Measurements from ENCODE around the gene RPP38.

Gene RPP38

DNA sequence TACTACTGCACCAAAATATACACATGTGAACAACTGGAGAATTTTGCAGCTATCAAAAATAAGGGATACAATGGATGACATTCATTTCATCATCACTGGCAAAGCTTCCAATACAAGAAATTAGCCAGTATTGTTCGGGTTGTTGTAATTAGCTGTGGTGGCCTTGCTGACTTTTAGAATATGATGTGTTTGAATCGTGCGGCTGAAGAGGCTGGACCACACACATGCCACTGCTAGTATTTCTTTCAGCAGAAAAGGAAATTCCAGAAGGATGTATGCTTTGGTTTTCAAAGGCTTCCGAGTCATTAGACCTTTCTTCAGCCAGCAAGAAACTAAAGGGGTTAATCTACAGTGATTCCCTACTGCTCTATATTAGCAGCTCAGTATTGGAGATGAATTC, 16.6 kb downstream of the RPP38 start:
- no peak for DNase-seq

GRCh38 chr10:15116225-15116624, 19.1 kb downstream of the RPP38 start:
- no peak for DNase-seq

- no peak for DNase-seq
These were observed 21.5 kb downstream of the RPP38 start for GRCh38 chr10:15118615-15119014.

- DNase-seq, result no peak
These were observed 23.4 kb downstream of the RPP38 start for GRCh38 chr10:15120523-15120922.

DNA sequence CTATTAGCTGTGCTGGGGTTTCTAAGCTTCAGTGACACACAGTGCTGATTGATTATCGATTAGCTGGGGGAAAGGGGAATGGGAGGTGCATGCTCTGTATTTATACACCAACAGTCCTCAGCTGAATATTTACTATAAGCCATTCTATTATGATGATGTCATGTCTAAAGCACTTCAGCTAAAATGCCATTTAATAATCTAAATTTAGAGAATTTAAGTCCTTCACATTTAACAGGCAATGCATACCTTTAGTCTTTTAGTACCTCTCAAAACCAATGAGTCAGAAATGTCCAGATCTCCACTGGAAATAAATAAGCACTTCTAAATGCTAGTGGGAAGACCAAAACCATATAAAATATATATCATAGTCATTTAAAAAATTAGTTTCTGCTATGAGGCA, 24.6 kb downstream of the RPP38 start:
- no peak for DNase-seq

DNA sequence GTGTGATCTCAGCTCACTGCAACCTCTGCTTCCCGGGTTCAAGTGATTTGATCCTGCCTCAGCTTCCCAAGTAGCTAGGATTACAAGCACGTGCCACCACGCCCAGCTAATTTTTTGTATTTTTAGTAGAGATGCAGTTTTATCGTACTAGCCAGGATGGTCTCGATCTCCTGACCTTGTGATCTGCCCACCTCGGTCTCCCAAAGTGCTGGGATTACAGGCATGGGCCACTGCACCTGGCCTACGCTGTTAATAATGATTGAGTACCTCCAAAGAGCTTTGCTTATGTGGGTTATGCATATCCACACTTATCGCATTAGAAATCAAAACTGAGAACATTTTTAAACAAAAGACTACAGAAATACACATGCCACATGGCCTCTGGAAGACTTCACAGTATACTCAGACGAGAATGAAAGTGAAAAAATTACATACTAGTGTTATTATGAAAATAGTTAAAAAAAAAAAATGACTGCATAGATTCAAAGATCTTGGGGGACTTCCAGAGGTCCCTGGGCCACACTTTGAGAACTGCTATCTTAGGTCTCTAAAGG, 25.4 kb downstream of the RPP38 start:
- DNase-seq, result no peak

- DNase-seq, result no peak
These were observed 26.6 kb downstream of the RPP38 start for GRCh38 chr10:15123749-15124184.

- no peak for DNase-seq
These were observed 27.0 kb downstream of the RPP38 start for GRCh38 chr10:15124190-15124589.

GRCh38 chr10:15124908-15125307, 27.8 kb downstream of the RPP38 start:
- no peak for DNase-seq

GRCh38 chr10:15131330-15131729, 34.2 kb downstream of the RPP38 start:
- no peak for DNase-seq

DNA sequence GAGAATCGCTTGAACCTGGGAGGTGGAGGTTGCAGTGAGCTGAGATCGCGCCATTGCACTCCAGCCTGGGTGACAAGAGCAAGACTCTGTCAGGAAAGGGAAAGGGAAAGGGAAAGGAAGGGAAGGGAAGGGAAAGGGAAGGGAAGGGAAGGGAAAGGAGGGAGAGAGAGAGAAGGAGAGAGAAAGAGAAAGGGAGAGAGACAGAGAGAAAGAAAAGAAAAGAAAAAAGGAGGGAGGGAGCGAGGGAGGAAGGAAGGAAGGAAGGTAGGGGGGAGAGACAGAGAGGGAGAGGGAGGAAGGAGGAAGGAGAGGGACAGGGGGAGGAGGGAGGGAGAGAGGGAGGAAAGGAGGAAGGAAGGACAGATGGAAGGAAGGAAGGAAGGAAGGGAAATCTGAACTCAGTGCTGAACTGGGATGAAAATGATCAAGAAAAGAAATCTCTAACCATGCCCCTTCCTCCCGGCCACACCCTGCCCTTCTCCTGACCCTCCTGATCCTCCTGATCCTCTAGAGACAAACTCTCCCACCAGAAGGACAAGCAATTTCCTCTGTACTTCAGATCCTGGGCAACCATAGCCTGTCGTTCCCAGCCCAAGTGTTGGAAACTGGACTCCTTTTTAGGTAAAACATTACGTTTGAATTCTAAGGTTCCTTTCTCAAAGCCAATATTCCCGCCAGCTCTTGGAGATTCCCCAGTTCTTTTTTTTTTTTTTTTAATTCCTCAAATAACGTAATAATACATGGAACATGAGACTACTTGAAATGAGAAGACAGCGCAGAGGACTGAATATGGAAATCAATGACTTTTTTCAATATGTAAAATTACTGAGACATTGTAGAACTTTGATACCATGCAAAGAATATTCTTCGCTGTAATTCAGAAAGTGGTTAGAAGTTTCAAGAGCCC, 39.2 kb downstream of the RPP38 start:
- DNase-seq, result no peak

- DNase-seq, result no peak
These were observed 39.8 kb downstream of the RPP38 start for GRCh38 chr10:15137036-15137359.

- no peak for DNase-seq
These were observed 40.5 kb downstream of the RPP38 start for GRCh38 chr10:15137636-15138035.

DNA sequence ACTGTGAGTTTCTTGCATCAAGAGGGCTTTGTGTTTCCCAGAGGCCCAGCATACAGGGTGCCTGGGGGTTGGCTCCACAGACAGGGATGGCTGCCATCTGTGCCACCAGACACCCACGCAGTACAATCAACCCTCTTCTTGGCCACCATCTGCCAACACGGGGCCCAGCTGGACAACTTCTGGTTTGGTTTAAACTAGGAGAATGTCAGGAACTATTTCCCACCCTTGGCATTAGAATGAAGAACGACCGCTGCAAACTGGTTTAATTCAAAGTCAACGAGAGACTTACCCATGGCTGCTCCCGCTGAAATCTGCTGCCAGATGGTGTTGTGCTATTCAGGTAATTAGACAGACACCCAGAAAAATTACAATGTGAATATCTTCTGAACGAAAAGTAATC, 43.5 kb downstream of the RPP38 start:
- DNase-seq, result no peak

GRCh38 chr10:15141136-15142054, 44.2 kb downstream of the RPP38 start:
- no peak for DNase-seq

DNA sequence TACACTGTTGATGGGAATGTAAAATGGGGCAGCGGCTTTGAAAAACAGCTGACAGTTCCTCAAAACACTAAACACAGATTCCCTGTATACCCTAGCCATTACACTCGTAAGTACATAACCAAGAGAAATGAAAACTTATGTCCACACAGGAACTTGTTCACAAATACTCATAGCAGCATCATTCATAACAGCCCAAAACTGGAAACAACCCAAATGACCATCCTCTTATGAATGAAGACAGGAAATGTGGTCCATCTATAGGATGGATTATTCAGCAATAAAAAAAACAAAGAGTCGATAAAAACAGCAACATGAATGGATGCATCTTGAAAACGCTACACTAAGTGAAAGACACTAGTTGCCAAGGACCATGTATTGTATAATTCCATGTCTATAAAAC, 47.6 kb downstream of the RPP38 start:
- no peak for DNase-seq

DNA sequence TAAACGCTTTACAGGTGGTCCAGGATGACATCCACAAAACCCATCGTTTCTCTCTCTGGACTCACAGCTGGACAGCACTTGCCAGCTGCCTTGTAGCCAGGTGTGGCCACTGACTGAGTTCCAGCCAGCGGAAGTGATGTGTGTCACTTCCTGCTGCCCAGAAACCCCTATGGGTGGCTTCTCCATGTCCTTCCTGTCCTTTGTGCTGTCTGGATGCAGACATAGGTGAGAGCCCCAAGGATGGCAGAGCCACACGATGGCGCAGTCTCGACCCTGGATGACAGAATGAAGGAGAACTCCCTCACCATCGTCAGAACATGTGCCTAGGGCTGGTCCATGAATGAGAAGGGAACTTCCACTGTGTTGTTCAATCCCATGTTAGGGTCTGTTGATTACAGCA, 49.2 kb downstream of the RPP38 start:
- DNase-seq, result no peak

- no peak for DNase-seq
These were observed 50.6 kb downstream of the RPP38 start for GRCh38 chr10:15147594-15148392.

DNA sequence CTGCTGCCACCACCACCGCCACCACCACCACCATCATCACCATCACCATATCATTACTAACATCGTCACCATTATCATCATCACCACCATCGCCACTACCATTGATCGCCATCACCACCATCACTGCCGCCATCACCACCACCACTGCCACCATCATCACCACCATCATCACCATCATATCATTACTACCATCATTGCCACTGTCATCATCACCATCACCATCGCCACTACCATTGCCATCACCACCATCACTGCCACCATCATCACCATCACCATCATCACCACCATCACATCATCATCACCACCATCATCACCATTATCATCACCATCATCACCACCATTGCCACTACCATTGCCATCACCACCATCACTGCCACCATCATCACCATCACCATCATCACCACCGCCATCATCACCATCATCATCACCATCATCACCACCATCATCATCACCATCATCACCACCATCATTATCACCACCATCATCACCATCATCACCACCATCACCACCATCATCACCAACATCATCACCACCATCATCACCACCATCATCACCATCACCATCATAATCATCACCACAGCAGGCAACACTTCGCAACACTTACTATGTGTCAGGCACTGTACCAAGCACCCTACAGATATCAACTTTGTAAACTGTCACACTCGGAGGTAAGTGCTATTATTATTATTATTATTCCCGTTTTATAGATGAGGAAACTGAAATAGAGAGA, 52.1 kb downstream of the RPP38 start:
- no peak for DNase-seq

DNA sequence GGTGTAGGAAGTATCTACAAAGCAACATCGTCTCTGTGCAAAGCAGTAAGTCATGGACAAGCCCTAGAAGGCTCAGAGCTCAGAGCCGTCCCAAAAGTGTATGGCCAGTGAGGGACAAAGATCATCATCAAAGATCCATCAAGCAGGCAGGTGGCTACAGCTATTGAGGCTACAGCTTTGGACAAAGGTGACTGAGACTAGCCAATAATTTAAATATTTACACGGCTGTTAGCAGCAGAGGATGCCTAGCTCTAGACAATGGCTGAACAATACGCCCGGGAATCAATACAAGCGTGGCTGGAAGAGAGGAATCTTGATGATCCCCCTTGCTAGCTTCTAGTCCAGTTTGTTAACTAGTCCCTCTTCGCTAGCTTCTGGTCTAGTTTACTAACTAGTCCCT, 53.4 kb downstream of the RPP38 start:
- DNase-seq, result no peak

- no peak for DNase-seq
These were observed 55.4 kb downstream of the RPP38 start for GRCh38 chr10:15152556-15152955.
